ENCODE results near the gene RNF223. TPM values are rescaled to one million over a fixed set of nuclear protein-coding genes. Genes with fewer than 3 reads are reported as not detected.

RNF223 gene
- total and polyA plus RNA-seq, 2 donors (not counting 3 experiments of a cell fraction or from before 2014, with no cell fraction given): not detected

- ChIA-PET POLR2A (no interaction called here), CTCF (no interaction called here)
- Histone ChIP-seq H3K4me3 (replicated peaks in 1 of 3; ENCODE audit: insufficient read depth in 1 of 3, low read depth in 1 of 3, low read length in 3 of 3) (no peak overlapping the region), H3K4me1 (ENCODE audit: control insufficient read depth, extremely low read depth, insufficient read depth, low read length) (peaks cover 2% of the 10 kb centered on the region), H3K79me2 (ENCODE audit: control insufficient read depth, insufficient read depth, low read length) (no peaks in the 10 kb centered on the region), H3K9me3 (replicated peaks; ENCODE audit: control insufficient read depth, insufficient read depth, low read length) (no peaks in the 10 kb centered on the region), H3K9me1 (replicated peaks; ENCODE audit: control insufficient read depth, extremely low read depth, insufficient read depth, low read length) (no peaks in the 10 kb centered on the region), H3K9ac (replicated peaks; ENCODE audit: extremely low read depth, insufficient read depth, low read length) (no peak overlapping the region), H3K36me3 (ENCODE audit: control insufficient read depth in 2 of 2, extremely low read depth in 1 of 2, insufficient read depth in 2 of 2, low read length in 2 of 2) (no peaks in the 10 kb centered on the region), H2AFZ (ENCODE audit: low read depth, low read length) (no peak overlapping the region), H3K4me2 (ENCODE audit: insufficient read depth, low read length) (no peak overlapping the region), H4K20me1 (replicated peaks; ENCODE audit: control insufficient read depth, extremely low read depth, insufficient read depth, low read length) (no peaks in the 10 kb centered on the region), H3K27me3 (ENCODE audit: control insufficient read depth in 2 of 2, insufficient read depth in 2 of 2, low read length in 2 of 2) (no peaks in the 10 kb centered on the region), H3K27ac (ENCODE audit: insufficient read depth, low read depth, low read length) (no peak overlapping the region)
- intact Hi-C loops (cut with micrococcal nuclease) (no loop called here), dilution Hi-C loops (cut with MboI; ENCODE audit: extremely low pct_ligation_motif_present, low sequenced_read_pairs) (no loop called here)
- FAIRE-seq (no peak), DNase-seq (ENCODE audit: low read depth, low spot score) (no peak)
- no TSS peak for BruUV-seq (replicated peaks)
- TF ChIP-seq MAX (IDR thresholded peaks at IDR 0.05; ENCODE audit: insufficient read depth, insufficient read length) (no peak), MYC (IDR thresholded peaks at IDR 0.05; ENCODE audit: low read depth, low read length) (no peak), FOS (IDR thresholded peaks at IDR 0.05; ENCODE audit: borderline replicate concordance, insufficient read depth, low read length) (no peak), GATA2 (IDR thresholded peaks at IDR 0.05; ENCODE audit: insufficient read depth, insufficient read length, low read depth, low read length) (no peak), JUN (IDR thresholded peaks at IDR 0.05; ENCODE audit: borderline replicate concordance, insufficient read depth, insufficient read length, low read depth) (no peak), CTCF (IDR thresholded peaks at IDR 0.05; ENCODE audit: extremely low read depth in 1 of 2, insufficient read depth in 1 of 2, low read depth in 1 of 2, low read length in 2 of 2) (no peak), POLR2AphosphoS5 (IDR thresholded peaks at IDR 0.05; ENCODE audit: insufficient read depth, low read depth, low read length) (no peak), EZH2 (IDR thresholded peaks at IDR 0.05; ENCODE audit: borderline replicate concordance, low read depth, low read length, severe bottlenecking) (no peak), POLR2A (IDR thresholded peaks at IDR 0.05; ENCODE audit: low read depth, low read length) (no peak)
These were observed 9.6 kb upstream of the RNF223 start for GRCh38 chr1:1083416-1084371.
